ENCODE data around the gene DAAM1.

Gene DAAM1

DNA sequence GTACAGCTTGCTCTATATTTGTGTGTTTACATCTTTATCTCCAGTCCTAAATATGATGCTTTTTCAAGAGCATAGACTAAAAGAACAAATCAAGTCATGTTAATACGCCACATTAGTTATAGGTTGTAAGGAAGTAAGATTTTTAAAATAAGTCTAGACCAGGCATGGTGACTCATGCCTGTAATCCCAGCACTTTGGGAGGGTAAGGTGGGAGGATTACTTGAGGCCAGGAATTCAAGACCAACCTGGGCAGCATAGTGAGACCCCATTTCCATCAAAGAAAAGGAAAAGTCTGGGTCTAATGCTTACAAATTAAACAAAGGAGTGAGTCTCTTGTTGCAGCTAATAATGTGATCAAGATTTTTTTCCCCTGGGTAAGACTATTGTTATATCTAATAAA, 157.9 kb downstream of the DAAM1 start:
- DNase-seq = no peak

DNA sequence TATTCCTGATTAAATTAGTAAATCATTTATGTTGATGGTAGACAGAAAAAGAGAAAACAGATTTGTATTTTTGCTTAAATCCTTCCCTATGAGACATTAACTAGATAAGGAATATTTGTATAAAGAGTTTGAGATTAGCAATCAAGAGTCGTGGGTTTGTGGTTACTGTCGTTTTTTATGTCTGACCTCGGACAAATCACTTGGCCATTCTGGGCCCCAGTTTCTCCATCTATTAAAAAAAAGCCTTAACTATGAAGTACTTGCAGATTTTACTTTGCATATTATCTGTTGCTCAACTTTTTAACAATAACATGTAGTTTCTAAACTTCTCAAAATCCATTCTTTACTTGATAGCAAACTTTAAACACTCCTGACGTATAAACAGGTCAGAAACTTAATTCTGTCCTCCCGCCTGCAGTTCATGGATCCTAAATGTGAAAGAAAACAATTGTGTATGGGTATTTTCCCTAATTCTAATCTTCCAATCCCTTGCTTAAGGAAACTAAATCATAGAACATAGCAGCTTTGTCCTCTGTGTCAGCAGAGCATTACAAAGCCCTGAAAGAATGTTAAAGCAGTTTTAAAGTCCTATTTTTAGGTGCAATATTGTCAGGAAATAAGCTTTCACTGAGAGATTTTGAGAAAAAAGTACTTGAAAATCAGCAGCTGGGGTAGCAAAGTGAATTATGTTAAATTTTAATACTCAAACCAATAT, 158.5 kb downstream of the DAAM1 start:
- no peak for DNase-seq

DNA sequence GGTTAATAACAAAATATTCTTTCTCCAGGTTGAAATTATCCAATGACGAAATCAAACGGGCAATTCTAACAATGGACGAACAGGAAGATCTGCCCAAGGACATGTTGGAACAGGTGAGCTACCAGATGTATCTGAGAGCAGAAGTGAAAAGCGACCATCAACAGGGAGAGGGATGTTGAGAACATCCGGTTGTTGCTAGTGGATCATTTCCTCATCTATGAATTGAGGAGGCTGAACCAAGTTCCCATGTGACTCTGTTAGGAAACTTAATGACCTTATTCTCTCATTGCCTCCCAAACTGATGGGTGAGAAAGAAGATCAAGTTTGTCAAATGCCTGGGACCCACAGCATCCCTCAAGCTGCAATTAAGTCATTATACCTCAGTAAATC, 159.0 kb downstream of the DAAM1 start:
- no peak for DNase-seq

DNA sequence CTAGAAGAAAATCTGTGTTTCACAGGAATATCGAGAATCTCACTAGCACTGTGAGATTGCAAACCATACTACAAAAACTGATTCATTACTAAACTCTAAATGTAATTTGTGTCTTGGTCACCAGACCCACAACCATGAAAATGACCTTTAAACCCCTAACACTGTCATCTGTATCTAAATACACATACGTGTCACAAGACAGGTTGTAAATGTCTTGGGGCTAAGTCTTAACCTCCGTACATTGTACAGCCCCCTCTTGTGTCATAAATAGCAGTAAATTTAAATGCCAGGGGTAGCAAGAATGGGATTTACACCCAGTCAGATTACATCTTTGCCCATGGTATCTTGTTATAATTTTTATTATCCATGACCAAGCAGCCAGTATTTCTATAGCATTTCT, 159.4 kb downstream of the DAAM1 start:
- DNase-seq = no peak

DNA sequence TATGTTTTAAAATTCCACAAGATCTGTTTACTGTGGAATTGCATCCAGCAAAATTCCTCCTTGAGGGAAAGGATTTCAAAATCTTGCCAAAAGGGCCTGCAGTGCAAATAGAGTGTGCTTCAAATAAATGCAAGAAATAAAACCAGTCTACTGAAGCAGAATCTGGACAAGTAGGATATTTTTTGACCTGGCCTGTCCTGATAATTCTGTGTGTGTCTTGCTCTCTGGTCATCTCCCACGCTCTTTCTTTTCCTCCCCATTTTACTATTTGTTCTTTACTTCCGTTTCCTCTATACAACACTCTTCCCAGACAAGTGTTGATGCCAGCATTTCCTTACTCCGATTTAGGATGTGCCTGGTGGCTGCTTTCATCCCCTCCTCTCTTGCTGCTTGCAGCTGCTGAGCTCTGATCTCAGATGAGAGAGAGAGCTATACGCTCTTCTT, 160.8 kb downstream of the DAAM1 start:
- no peak for DNase-seq

DNA sequence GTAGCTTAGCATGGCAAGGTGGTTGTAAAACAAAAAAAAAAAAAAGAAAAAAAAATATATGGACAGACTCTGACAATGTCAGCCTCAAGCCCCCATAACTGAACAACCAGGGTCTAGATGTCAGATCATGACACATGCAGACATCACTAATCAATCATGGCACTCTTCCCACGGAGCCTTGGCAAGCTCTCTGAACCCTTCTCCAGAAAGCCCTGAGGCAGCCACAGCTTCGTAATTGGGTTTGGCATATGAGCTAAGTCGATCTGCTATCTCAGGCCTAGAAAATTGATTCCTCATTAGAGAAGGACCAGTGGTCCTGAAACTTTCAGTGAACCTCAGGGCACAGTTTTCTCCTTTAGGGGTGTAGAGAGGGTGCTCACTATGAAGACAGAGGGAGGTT, 164.5 kb downstream of the DAAM1 start:
- no peak for DNase-seq

DNA sequence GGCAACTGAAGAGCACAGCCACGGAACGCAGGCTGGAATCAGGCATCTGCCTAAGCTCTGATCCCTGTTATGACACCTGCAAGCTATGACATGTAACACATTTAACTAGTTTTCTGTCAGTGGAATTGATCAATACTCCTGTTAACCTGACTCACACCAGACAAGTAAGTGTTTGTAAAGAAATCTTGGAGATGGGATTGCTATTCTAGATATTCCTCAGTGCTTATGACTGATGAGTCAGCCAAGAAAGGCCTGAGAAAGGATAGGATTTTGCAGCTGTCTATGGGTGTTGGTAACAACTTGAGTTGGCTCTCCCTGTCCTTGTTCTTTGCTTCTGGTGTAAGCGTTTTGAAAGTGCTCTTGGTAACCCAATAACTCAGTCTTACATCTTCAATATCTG, 166.2 kb downstream of the DAAM1 start:
- no peak for DNase-seq

DNA sequence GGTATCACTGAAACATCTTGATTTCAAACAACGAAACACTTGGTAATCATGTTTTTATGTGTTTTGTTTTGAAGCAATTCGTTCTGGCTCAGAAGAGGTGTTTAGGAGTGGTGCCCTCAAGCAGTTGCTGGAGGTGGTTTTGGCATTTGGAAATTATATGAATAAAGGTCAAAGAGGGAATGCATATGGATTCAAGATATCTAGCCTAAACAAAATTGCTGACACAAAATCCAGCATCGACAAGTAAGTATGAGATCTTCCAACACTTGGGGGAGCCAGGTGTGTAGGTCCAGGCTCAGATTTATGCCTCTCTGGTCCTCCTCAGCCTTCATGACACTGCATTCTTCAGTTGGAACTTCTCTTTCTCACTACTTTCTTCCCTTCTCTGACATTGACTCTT, 166.6 kb downstream of the DAAM1 start:
- no peak for DNase-seq

DNA sequence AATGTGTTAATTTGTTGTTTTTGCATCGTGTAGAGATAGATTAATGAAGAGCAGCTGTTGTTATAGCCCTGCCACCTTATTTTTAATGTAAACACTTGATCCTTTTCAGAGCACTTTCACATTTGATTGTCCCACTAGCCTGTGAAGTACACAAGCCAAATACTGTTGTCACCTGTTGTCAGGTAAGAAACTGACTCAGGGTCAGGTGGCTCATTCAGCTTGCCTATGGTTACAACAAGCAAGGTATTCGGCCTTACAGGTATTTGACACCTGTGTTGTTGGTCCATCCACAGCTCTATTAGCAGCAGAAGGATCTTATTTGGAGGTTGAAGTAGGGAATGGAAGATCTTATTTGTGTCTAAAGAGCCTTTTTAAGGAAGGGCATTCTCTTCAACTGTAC, 167.8 kb downstream of the DAAM1 start:
- no peak for DNase-seq

DNA sequence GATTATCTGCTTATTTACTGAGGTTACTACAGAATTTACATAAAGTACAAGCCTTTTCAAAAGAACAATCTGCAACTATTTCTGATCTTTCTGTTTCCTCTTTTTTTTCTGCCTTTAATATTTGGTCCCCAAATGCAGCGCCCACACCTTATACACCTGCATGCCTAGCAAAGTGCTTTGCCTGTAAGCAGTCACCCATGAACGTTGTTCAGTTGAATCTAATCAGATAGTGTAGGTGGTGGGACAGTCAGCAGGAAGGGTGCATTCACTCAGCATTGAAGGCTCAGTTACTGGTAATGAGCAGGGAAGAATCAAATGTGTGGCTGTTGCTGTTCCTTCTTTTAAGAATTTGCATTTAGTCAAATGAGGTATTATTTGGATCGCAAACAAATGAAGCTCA, 168.3 kb downstream of the DAAM1 start:
- DNase-seq = no peak

DNA sequence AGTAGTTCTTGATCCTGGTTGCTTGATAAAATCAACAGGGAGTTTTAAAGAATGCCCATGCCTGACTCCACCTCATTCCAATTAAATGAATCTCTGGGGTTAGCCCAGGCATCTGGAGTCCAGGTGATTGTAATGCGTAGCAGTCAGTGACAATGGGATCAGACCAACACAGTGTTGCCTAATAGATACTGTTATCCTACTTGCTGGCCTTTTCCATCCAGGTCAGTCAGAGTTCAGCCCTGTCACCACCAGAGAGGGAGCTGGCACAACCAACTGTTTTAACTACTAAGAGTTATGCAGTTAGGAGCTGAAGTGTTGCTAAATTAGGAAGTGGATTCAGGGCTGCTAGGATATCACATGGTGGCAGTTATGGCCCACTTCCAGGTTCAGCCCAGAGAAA, 169.6 kb downstream of the DAAM1 start:
- DNase-seq = no peak

DNA sequence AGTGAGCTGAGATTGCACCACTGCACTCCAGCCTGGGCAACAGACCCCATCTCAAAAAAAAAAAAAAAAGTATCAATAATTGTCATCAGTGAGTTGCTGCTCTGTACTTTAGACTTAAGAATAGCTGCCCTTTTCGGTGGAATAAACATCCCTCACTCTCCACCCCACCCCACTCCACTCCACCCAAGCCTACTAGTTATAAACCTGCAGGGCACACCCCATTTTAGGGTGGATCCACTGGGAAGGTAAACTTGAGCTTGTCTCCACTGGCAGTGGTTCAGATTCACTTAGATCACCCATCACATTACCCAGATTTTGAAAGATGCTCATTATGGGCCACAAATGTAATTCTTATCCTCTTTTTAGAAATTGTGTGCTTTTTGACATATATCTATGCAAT, 170.3 kb downstream of the DAAM1 start:
- DNase-seq = no peak

DNA sequence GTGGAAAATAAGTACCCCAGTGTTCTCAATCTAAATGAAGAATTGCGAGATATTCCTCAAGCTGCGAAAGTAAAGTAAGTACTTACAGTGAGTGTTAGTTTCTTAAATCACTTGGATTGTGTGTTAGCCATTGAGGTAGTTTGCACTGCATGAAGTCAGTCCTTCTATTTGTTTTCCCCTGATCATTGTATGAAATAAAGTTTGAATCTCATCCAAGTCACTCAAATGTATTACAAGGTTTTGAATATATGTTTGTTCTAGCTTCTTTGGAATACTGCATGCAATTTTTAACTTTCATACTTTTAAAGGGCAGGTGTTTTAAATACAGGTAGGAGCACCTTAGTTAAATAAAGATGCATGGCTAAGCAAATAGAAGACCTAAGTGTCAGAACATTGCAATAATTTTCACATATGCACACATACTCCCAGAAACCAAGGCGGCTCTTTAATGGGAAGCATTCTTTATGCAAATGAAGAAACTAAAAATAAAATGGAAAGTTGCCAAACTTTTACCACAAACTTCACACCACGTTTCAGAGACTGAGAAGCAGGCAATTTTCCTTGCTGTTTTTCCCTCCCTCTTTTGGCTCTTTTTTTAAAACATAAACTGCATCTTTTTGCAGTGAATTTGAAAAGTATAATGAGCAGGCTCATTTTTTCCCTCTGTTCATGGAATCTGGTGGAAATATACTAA, 171.1 kb downstream of the DAAM1 start:
- DNase-seq = no peak

DNA sequence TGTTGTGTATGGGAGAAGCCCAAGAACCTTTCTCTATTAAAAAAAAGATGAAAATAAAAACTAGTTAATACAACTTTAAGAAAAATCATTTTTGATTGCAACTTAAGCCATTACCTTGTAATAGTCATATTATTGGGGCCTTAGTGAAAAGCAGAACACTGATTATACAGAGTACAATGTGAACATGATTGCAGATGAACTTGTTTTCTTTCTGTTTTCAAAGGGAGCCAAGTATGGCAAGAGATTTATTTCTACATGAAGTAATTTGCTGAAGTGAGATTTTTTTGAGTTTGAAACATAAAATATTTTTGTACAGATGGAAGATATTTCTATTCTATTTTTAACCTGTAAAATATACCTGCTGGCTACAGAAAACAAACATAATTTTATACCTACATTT, 171.8 kb downstream of the DAAM1 start:
- no peak for DNase-seq

DNA sequence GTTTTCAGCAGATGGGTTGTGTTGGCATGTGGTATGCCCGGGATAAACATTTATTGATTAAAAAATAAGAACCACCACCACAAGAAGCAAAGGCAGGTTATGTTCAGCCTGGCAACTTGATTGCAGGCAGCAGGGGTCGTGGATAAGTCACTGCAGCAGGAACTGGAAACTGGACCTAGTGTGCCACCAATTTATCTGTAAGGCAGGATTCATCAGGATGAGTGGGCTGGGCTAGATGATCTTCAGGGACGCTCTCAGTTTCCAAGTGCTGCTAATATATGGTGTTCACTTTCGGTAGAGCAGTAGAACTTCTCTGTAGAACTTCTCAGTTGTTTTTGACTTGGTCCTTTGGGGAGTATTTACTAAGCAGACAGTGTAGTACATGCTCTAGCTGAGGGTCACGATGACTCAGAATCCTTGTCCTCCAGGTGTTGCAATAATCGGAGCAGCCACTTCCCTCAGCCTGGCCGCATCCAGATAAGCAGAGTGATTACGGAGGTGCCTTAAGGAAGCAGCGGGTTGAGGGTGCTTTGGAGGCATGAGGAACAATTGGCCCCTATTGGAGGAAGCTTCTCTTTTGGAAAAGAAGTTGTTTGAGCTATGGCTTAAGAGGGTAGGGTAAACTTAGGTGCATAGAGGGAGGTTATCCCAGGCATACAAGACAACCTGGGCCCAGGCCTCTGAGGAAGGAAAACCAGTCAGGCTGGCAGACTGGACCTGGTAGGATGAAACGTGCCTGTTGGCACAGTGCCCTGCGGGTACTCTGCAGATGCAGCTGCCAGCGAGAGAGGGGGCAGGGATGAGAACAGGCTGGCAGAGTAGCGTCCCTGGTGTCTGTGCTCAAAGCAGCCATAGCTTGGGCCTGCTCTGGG, 172.7 kb downstream of the DAAM1 start:
- no peak for DNase-seq

DNA sequence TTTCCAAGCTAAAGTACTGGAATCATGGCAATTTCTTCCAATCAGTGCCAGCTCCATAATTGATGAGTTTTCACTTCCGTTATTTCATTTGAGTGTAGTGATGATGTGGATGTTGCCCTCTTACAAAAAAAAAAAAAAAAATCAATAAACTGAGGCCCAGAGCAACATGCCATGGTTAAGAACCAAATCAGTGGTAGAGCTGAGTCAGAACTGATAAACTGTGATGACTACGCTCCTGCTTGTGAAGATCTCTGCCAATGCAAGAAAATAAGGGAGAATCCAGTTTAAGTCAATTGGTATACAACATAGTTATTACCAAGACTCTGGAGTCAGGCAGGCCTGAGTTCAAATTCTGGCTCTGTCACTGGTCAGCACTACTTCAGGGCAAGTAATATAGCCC, 174.0 kb downstream of the DAAM1 start:
- DNase-seq = no peak

DNA sequence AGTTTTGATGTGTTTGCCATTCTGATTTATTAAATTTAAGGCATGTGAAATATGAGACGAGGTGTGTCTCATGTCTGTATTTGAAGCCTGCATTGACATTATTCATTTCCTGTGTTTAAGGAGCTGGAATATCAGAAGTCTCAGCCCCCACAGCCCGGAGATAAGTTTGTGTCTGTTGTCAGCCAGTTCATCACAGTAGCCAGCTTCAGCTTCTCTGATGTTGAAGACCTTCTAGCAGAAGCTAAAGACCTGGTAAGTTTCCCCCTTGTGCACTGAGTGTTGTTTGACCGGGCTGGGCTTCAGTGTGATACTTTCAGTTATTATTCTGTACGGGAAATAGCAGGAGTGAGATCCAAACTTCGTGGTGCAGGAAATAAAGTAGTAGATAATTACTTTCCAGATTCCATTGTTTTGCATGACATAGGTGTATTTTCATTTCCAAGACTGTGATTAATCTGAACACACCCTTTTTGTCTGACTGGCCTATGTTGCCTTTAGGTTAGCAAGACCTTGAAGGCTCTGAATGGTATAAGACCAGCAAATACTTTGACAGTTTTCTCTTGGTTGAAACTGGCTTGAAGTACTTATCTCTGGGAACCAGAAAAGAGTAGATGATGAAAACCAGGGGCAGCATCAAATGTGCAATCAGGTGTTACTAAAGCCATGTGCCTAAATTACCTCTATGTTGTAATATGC, 175.2 kb downstream of the DAAM1 start:
- no peak for DNase-seq

DNA sequence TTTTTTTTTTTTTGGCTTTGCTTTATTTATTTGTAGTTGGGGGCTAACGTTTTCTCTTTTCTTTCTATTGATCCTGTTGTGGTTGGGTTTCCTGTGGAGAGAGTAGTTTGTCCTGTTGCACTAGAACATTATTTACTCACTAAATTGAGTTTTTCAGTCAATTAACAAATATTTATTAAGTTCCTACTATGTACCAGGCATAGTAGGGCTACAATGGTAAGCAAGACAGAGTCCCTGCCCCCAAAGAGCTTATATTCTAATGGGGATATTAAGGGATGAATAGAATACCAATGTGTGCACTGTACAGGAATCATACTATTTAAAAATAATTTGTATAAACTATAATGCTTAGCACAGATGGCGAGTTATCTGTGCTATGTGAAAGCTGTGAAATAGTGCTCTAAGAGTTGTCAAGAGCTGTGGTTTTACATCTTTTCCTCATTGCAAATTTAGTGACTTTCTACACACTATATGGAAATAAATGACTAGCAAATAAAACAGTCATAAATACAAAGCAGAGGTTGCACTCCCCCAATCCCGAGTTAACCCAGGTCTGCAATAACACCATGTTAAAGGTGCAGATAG, 181.8 kb downstream of the DAAM1 start:
- no peak for DNase-seq

DNA sequence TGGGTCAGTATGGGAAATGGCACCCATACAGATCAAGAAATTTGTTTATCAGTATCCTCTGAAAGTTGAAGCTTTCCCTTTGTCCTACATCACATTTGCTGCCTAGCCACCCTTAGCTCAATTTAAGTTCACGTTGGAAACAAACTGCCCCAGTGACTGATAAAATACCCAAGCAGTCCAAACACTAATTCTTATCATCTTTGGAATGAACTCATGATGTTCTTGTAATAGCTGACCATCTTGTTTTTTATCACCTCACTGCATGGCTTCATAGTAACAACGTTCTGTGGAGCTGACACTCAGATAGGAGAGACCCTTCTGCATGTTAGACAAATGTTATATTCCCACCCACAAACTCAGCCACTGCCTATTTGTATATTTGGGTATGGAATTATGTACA, 183.3 kb downstream of the DAAM1 start:
- DNase-seq = no peak

DNA sequence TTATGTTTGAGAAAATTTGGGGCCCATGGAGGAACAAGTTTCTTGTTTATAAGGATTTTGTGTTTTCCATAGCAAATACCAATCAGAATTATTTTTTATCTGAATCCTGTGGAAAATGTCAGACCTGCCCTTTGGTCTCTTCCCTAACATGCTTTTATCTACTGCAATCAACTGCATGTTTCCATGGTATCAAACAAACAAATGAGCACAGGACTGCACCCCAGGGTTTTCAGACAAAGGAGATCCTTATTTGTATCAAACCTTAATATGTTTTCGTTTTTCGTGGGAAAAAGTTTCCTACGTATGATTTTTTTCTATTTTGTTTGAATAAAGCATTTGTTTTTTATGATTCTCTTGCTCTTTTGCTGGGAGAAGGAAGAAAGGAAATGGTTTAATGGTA, 185.6 kb downstream of the DAAM1 start:
- DNase-seq = no peak

DNA sequence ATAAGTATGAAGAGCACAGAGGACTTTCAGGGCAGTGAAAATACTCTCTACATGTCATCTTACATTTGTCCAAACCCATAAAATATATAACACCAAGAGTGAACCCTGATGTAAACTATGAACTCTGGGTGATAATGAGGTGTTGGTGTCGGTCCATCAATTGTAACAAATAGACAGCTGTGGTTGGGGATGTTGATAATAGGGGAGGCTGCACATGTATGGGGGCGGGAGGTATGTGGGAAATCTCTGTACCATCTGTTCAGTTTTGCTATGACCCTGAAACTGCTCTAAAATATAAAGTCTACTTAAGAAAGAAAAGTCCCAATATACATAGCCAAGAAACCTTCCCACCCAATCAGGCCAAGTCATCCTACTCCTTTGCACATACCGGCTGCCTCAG, 188.2 kb downstream of the DAAM1 start:
- no peak for DNase-seq

DNA sequence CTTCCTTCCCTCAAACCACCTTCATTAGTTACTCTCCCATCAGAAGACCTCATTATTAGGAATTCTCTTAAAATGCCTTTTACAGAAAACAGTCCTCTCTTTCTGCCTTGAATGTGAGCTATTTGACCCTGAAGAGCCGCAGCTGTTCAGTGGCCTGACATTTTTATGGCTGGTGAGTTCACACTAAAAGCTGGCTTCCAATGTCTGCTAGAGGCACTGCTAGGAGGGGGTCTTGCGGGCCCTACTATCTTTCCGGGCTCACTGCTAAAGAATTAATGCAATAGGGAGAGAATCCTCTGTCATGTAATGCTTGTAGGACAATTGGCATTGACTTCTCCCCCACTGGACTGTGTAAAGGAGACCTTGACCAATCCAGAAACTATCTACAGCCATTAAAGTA, 189.0 kb downstream of the DAAM1 start:
- no peak for DNase-seq

All from NCI-H146 (cell line).